Measurements from ENCODE around the gene UQCRQ. TPM values are rescaled to one million over a fixed set of nuclear protein-coding genes. Genes with fewer than 3 reads are reported as not detected.
A peak's percentile ranks its signal among the peaks of the same experiment; 100 is the strongest.

UQCRQ gene
- polyA plus RNA-seq, 1 of the 3 experiments (the other 2 are of a cell fraction): 694 TPM

- no peaks in the 10 kb centered on the region for H3F3A ChIP-seq (replicated peaks; ENCODE audit: insufficient read depth)
- no peaks in the 10 kb centered on the region for H3K27me3 ChIP-seq (ENCODE audit: insufficient read depth)
- no peaks in the 10 kb centered on the region for H3K9me2 ChIP-seq
- no peak overlapping the region for H3K9ac ChIP-seq
- WGBS (ENCODE audit: low lambda C conversion rate): 96% methylated on average over 14 of the region's 15 CpGs
- H3K27ac ChIP-seq (ENCODE audit: low read depth in 2 of 2, low read length in 1 of 2): no peak overlapping the region
- DNase-seq: no peak
- no peaks in the 10 kb centered on the region for H4K20me1 ChIP-seq (ENCODE audit: insufficient read depth)
- no peaks in the 10 kb centered on the region for H3K79me2 ChIP-seq (ENCODE audit: insufficient read depth)
- no peaks in the 10 kb centered on the region for H3K9me3 ChIP-seq
- peaks cover 0 to 5% of the 10 kb centered on the region in 2 experiments; a peak in 1 of 4 replicates for H3K4me1 ChIP-seq (ENCODE audit: control insufficient read depth in 1 of 2, insufficient read depth in 2 of 2, low read depth in 1 of 2, low read length in 1 of 2)
- TF ChIP-seq SMC3 (IDR thresholded peaks at IDR 0.05; ENCODE audit: low read depth, low read length) (no peak), RCOR1 (IDR thresholded peaks at IDR 0.05; ENCODE audit: low read length) (no peak), JUND (IDR thresholded peaks at IDR 0.05) (no peak), TCF12 (IDR thresholded peaks at IDR 0.05) (no peak), NRF1 (IDR thresholded peaks at IDR 0.05; ENCODE audit: low read depth, low read length) (no peak), GABPA (IDR thresholded peaks at IDR 0.05; ENCODE audit: low read depth) (no peak), CHD2 (IDR thresholded peaks at IDR 0.05; ENCODE audit: low read length, partially characterized antibody) (no peak), USF2 (IDR thresholded peaks at IDR 0.05; ENCODE audit: borderline replicate concordance, low read depth, low read length) (no peak), TEAD4 (IDR thresholded peaks at IDR 0.05; ENCODE audit: borderline replicate concordance, insufficient read depth) (no peak)
- ChIA-PET CTCF (interaction anchor here (1.0 to 8.7 kb wide), 12 partner anchors 9 to 455 kb away, joined by 3 to 105 read pairs (median 12); partner anchors contain the start of genes GDF9, SOWAHA and UQCRQ), POLR2A (interaction anchor here (2.3 kb wide), 1 partner anchor 35 kb away, joined by 9 read pairs; the partner anchor contains the start of genes GDF9 and UQCRQ)
- no peaks in the 10 kb centered on the region for H3K36me3 ChIP-seq (replicated peaks in 1 of 2; ENCODE audit: control insufficient read depth in 1 of 2, insufficient read depth in 2 of 2, low read length in 1 of 2)
- H3K4me3 ChIP-seq (ENCODE audit: low read depth in 2 of 2, low read length in 1 of 2): peak overlapping the region in 1 of 2 experiments; percentile 65; a peak in 1 of 4 replicates
- H2AFZ ChIP-seq (ENCODE audit: low read depth): no peak overlapping the region
- H3K4me2 ChIP-seq: peak overlapping the region; percentile 78; the same call in 1 of the 2 replicates
These were observed 35.2 kb upstream of the UQCRQ start for GRCh38 chr5:132831095-132831860.

GRCh38 chr5:132832612-132833011 lies 33.8 kb upstream of the UQCRQ start:
- CTCF ChIA-PET: interaction anchor here (5.0 to 8.7 kb wide), 2 partner anchors 13 to 35 kb away, joined by 75 to 105 read pairs; partner anchors contain the start of genes GDF9 and UQCRQ
- Histone ChIP-seq H3K4me3 (ENCODE audit: low read depth in 2 of 2, low read length in 1 of 2) (no peak overlapping the region), H3F3A (replicated peaks; ENCODE audit: insufficient read depth) (no peaks in the 10 kb centered on the region), H3K79me2 (ENCODE audit: insufficient read depth) (no peaks in the 10 kb centered on the region), H4K20me1 (ENCODE audit: insufficient read depth) (no peaks in the 10 kb centered on the region), H3K27ac (ENCODE audit: low read depth in 2 of 2, low read length in 1 of 2) (no peak overlapping the region), H3K9me3 (no peaks in the 10 kb centered on the region), H3K9ac (no peak overlapping the region), H3K4me1 (ENCODE audit: control insufficient read depth in 1 of 2, insufficient read depth in 2 of 2, low read depth in 1 of 2, low read length in 1 of 2) (peaks cover 0 to 5% of the 10 kb centered on the region in 2 experiments; a peak in 1 of 4 replicates), H2AFZ (ENCODE audit: low read depth) (no peak overlapping the region), H3K9me2 (no peaks in the 10 kb centered on the region), H3K27me3 (ENCODE audit: insufficient read depth) (no peaks in the 10 kb centered on the region), H3K4me2 (no peak overlapping the region), H3K36me3 (replicated peaks in 1 of 2; ENCODE audit: control insufficient read depth in 1 of 2, insufficient read depth in 2 of 2, low read length in 1 of 2) (no peaks in the 10 kb centered on the region)
- DNase-seq: no peak
- POLR2A ChIA-PET: interaction anchor here (0.6 kb wide), 1 partner anchor 130 kb away, joined by 4 read pairs; no protein-coding TSS in a partner anchor
- 85% methylated on average over 5 of the region's 5 CpGs for WGBS (ENCODE audit: low lambda C conversion rate)
- TF ChIP-seq MAX (IDR thresholded peaks at IDR 0.05; ENCODE audit: low read depth) (no peak), SMC3 (IDR thresholded peaks at IDR 0.05; ENCODE audit: low read depth, low read length) (no peak), NFIC (IDR thresholded peaks at IDR 0.05; ENCODE audit: borderline replicate concordance) (no peak), TAF1 (IDR thresholded peaks at IDR 0.05; ENCODE audit: borderline replicate concordance, low read depth, low read length) (no peak), IRF3 (IDR thresholded peaks at IDR 0.05; ENCODE audit: low read depth, low read length) (no peak), JUND (IDR thresholded peaks at IDR 0.05) (no peak)

All from SK-N-SH (cell line).